Panc1 (cell line): ENCODE measurements around the gene TXNRD1. TPM values are rescaled to one million over a fixed set of nuclear protein-coding genes. Genes with fewer than 3 reads are reported as not detected.

Experiments used
- ATAC-seq: fragments of 200-7000 bp; cut with Tn5 transposase; 2 replicates; pipeline ENCODE4 v1.9.1; 2020; ENCODE audit warnings: mild to moderate bottlenecking, moderate library complexity
- BruUV-seq: library from RNA; stranded (reverse); fragments of 400-500 nt; replicated peaks from 2 replicates; lab custom pipeline; 2021; lab: Mats Ljungman, UMichigan
- CTCF ChIA-PET: fragments of 300-600 bp; sonication (Branson Sonifier 250); formaldehyde crosslinking; loops from one replicate; lab custom pipeline; 2022; ENCODE audit warnings: antibody characterized with exemption; lab: Charles Lee
- POLR2A ChIA-PET: fragments of 300-600 bp; sonication (Branson Sonifier 250); formaldehyde crosslinking; loops from one replicate; lab custom pipeline; 2022; ENCODE audit warnings: antibody characterized with exemption; lab: Charles Lee
- DNase-seq: peaks from one replicate; pipeline ENCODE4 v3.0.0-alpha.2; 2010; ENCODE audit warnings: low read depth, low spot score
- H3K27ac ChIP-seq: 2 replicates; pipeline ENCODE4 v1.5.1; 2011; ENCODE audit warnings: mild to moderate bottlenecking, low read length, inconsistent platforms
- H3K27me3 ChIP-seq: fragments of 200-500 bp; sonication (Bioruptor generic); 2 replicates; pipeline ENCODE4 v1.6.0; 2014; ENCODE audit warnings: low read length, inconsistent platforms; ENCODE audit not compliant: control insufficient read depth, insufficient read depth
- H3K36me3 ChIP-seq: fragments of 200-500 bp; sonication (Bioruptor generic); 2 replicates; pipeline ENCODE4 v1.5.1; 2014; ENCODE audit warnings: inconsistent platforms, mild to moderate bottlenecking, low read length, moderate library complexity; ENCODE audit not compliant: control insufficient read depth, insufficient read depth
- H3K4me1 ChIP-seq: 2 replicates; pipeline ENCODE4 v1.5.1; 2011; ENCODE audit warnings: inconsistent platforms, mild to moderate bottlenecking, low read length, moderate library complexity; ENCODE audit not compliant: control insufficient read depth, insufficient read depth
- H3K4me3 ChIP-seq, 2 experiments: 2 replicates each; pipeline ENCODE4 v1.5.1; 2011 to 2012; ENCODE audit warnings: low read depth in 2 of 2, low read length in 2 of 2, mild to moderate bottlenecking in 2 of 2, inconsistent platforms in 1 of 2, moderate library complexity in 1 of 2
- H3K9me3 ChIP-seq: fragments of 200-500 bp; sonication (Bioruptor generic); 2 replicates; pipeline ENCODE4 v1.5.1; 2014; ENCODE audit warnings: low read depth, mild to moderate bottlenecking, inconsistent platforms, low read length, moderate library complexity; ENCODE audit not compliant: control insufficient read depth, insufficient read depth
- CTCF ChIP-seq: fragments of 450-650 bp; IDR thresholded peaks from 2 replicates; pipeline ENCODE4 v1.5.1; 2017; ENCODE audit warnings: mild to moderate bottlenecking
- POLR2AphosphoS5 ChIP-seq: IDR thresholded peaks from 2 replicates; pipeline ENCODE4 v1.6.1; 2012; ENCODE audit warnings: mild to moderate bottlenecking, low read depth, low read length, moderate library complexity
- REST ChIP-seq, 2 experiments: IDR thresholded peaks; 2 replicates each; pipeline ENCODE4 v1.6.1; 2011 to 2012; ENCODE audit warnings: low read depth in 2 of 2, control low read depth in 1 of 2, low read length in 1 of 2, mild to moderate bottlenecking in 1 of 2, moderate library complexity in 1 of 2; ENCODE audit not compliant: insufficient read depth in 1 of 2
- SIN3A ChIP-seq: IDR thresholded peaks from 2 replicates; pipeline ENCODE4 v1.6.1; 2012; ENCODE audit warnings: low read depth, mild to moderate bottlenecking, low read length, moderate library complexity, borderline replicate concordance; ENCODE audit not compliant: insufficient read depth
- TCF7L2 ChIP-seq: IDR thresholded peaks from 2 replicates; pipeline ENCODE4 v1.6.1; 2011; ENCODE audit warnings: mild to moderate bottlenecking, low read depth, low read length, inconsistent platforms
- in situ Hi-C: cut with HindIII; loops from 2 replicates; pipeline ENCODE4 v1.10.0; 2016; ENCODE audit warnings: low sequenced_read_pairs, low pct_unique_long_range_greater_than_20kb
- intact Hi-C: fragments of 100-400 bp; cut with micrococcal nuclease; formaldehyde crosslinking; loops from one replicate; pipeline ENCODE4 v1.10.0; 2022; ENCODE audit not compliant: unreplicated experiment
- total RNA-seq: library from RNA; stranded (reverse); gene quantifications from one replicate; pipeline ENCODE4 v1.2.1, GENCODE V29; 2021; ENCODE audit not compliant: unreplicated experiment

TXNRD1 gene
- total RNA-seq, 1 experiment from 2014 or later, result 348 TPM

- Histone ChIP-seq H3K27me3 (no peaks in the 10 kb centered on the region), H3K4me1 (peaks cover 8% of the 10 kb centered on the region; the same call in 1 of the 2 replicates), H3K27ac (no peak overlapping the region), H3K36me3 (no peaks in the 10 kb centered on the region), H3K9me3 (peaks cover 6% of the 10 kb centered on the region; the same call in 1 of the 2 replicates), H3K4me3 (no peak overlapping the region)
- intact Hi-C loops (no loop called here), in situ Hi-C loops (no loop called here)
- ChIA-PET POLR2A (no interaction called here), CTCF (no interaction called here)
- TF ChIP-seq POLR2AphosphoS5 (no peak), SIN3A (no peak), TCF7L2 (no peak), REST (IDR thresholded peaks at IDR 0.05; ENCODE audit: insufficient read depth in 1 of 2, low read depth in 2 of 2, low read length in 1 of 2) (no peak), CTCF (no peak)
- ATAC-seq (peak; percentile 37; the same call in 1 of the 2 replicates), DNase-seq (no peak)
- BruUV-seq, result no TSS peak
These were observed 156.6 kb downstream of the TXNRD1 start for GRCh38 chr12:104372061-104372720.

GRCh38 chr12:104372721-104373335, 157.2 kb downstream of the TXNRD1 start:
- BruUV-seq, result no TSS peak
- Histone ChIP-seq H3K36me3 (no peaks in the 10 kb centered on the region), H3K9me3 (peaks cover 6% of the 10 kb centered on the region; the same call in 1 of the 2 replicates), H3K4me1 (peaks cover 8% of the 10 kb centered on the region; the same call in 1 of the 2 replicates), H3K4me3 (no peak overlapping the region), H3K27me3 (no peaks in the 10 kb centered on the region), H3K27ac (no peak overlapping the region)
- TF ChIP-seq SIN3A, result no peak
- no peak for TF ChIP-seq POLR2AphosphoS5
- no peak for TF ChIP-seq TCF7L2
- TF ChIP-seq REST (IDR thresholded peaks at IDR 0.05; ENCODE audit: insufficient read depth in 1 of 2, low read depth in 2 of 2, low read length in 1 of 2), result no peak
- TF ChIP-seq CTCF, result no peak
- intact Hi-C loops (no loop called here), in situ Hi-C loops (no loop called here)
- DNase-seq, result no peak
- POLR2A ChIA-PET, result no interaction called here
- no peak for ATAC-seq
- CTCF ChIA-PET, result interaction anchor here (0.9 kb wide), 1 partner anchor 9 kb away, joined by 3 read pairs; no protein-coding TSS in a partner anchor
